ENCODE results near the gene GNAO1. TPM values are rescaled to one million over a fixed set of nuclear protein-coding genes. Genes with fewer than 3 reads are reported as not detected.
A peak's percentile ranks its signal among the peaks of the same experiment; 100 is the strongest.

GNAO1 gene
- total RNA-seq, 1 experiment from 2014 or later: not detected

- Histone ChIP-seq H3K4me1 (ENCODE audit: insufficient read depth, low read length) (peaks cover 33% of the 10 kb centered on the region), H3K4me2 (ENCODE audit: low read length) (no peak overlapping the region), H3K9me3 (ENCODE audit: low read length) (no peaks in the 10 kb centered on the region), H4K20me1 (ENCODE audit: low read length) (no peaks in the 10 kb centered on the region), H3K27ac (ENCODE audit: low read length) (no peak overlapping the region), H3K36me3 (ENCODE audit: low read depth, low read length) (no peaks in the 10 kb centered on the region; the same call in none of the 2 replicates), H3K9ac (ENCODE audit: low read length) (no peak overlapping the region), H3K27me3 (ENCODE audit: low read length) (no peaks in the 10 kb centered on the region), H3K79me2 (ENCODE audit: low read length) (peaks cover 4% of the 10 kb centered on the region; the same call in 1 of the 2 replicates), H3F3A (ENCODE audit: low read length, unreplicated experiment) (no peaks in the 10 kb centered on the region), H3K9me2 (replicated peaks; ENCODE audit: low read length) (no peaks in the 10 kb centered on the region), H2AFZ (ENCODE audit: low read length) (no peak overlapping the region), H3K4me3 (ENCODE audit: low read length) (no peak overlapping the region)
- intact Hi-C loops (cut with micrococcal nuclease): no loop called here
- BruUV-seq (replicated peaks): no TSS peak
- DNase-seq (no peak), ATAC-seq (no peak)
- CTCF ChIA-PET: no interaction called here
- POLR2A ChIA-PET (ENCODE audit: unreplicated experiment): no interaction called here
- TF ChIP-seq, protein P1, sequence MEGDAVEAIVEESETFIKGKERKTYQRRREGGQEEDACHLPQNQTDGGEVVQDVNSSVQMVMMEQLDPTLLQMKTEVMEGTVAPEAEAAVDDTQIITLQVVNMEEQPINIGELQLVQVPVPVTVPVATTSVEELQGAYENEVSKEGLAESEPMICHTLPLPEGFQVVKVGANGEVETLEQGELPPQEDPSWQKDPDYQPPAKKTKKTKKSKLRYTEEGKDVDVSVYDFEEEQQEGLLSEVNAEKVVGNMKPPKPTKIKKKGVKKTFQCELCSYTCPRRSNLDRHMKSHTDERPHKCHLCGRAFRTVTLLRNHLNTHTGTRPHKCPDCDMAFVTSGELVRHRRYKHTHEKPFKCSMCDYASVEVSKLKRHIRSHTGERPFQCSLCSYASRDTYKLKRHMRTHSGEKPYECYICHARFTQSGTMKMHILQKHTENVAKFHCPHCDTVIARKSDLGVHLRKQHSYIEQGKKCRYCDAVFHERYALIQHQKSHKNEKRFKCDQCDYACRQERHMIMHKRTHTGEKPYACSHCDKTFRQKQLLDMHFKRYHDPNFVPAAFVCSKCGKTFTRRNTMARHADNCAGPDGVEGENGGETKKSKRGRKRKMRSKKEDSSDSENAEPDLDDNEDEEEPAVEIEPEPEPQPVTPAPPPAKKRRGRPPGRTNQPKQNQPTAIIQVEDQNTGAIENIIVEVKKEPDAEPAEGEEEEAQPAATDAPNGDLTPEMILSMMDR (conservative IDR thresholded peaks at IDR 0.05; ENCODE audit: low read depth, low read length): no peak
- TF ChIP-seq EZH2 (IDR thresholded peaks at IDR 0.05; ENCODE audit: low read length, unreplicated experiment) (no peak), EZH2phosphoT487 (IDR thresholded peaks at IDR 0.05; ENCODE audit: borderline replicate concordance, low read length) (no peak)
Measured at GRCh38 chr16:56368545-56368944, 177.3 kb downstream of the GNAO1 start.

- intact Hi-C loops (cut with micrococcal nuclease): no loop called here
- ATAC-seq (no peak), DNase-seq (no peak)
- H3K27me3 ChIP-seq (ENCODE audit: low read length): no peaks in the 10 kb centered on the region
- no peak for TF ChIP-seq EZH2phosphoT487 (IDR thresholded peaks at IDR 0.05; ENCODE audit: borderline replicate concordance, low read length)
- TF ChIP-seq, protein P1 (conservative IDR thresholded peaks at IDR 0.05; ENCODE audit: low read depth, low read length): no peak
- no peak for TF ChIP-seq EZH2 (IDR thresholded peaks at IDR 0.05; ENCODE audit: low read length, unreplicated experiment)
- no peaks in the 10 kb centered on the region for H3K9me3 ChIP-seq (ENCODE audit: low read length)
- H2AFZ ChIP-seq (ENCODE audit: low read length): no peak overlapping the region
- H3K36me3 ChIP-seq (ENCODE audit: low read depth, low read length): no peaks in the 10 kb centered on the region; the same call in none of the 2 replicates
- no TSS peak for BruUV-seq (replicated peaks)
- H3K4me2 ChIP-seq (ENCODE audit: low read length): no peak overlapping the region
- no peaks in the 10 kb centered on the region for H3F3A ChIP-seq (ENCODE audit: low read length, unreplicated experiment)
- CTCF ChIA-PET: no interaction called here
- POLR2A ChIA-PET (ENCODE audit: unreplicated experiment): no interaction called here
- no peak overlapping the region for H3K27ac ChIP-seq (ENCODE audit: low read length)
- H3K9ac ChIP-seq (ENCODE audit: low read length): no peak overlapping the region
- no peaks in the 10 kb centered on the region for H4K20me1 ChIP-seq (ENCODE audit: low read length)
- H3K4me1 ChIP-seq (ENCODE audit: insufficient read depth, low read length): peaks cover 34% of the 10 kb centered on the region
- no peak overlapping the region for H3K4me3 ChIP-seq (ENCODE audit: low read length)
- peaks cover 4% of the 10 kb centered on the region; the same call in 1 of the 2 replicates for H3K79me2 ChIP-seq (ENCODE audit: low read length)
- H3K9me2 ChIP-seq (replicated peaks; ENCODE audit: low read length): no peaks in the 10 kb centered on the region
Measured at GRCh38 chr16:56369202-56369601, 177.9 kb downstream of the GNAO1 start.

- Histone ChIP-seq H3K9me3 (ENCODE audit: low read length) (no peaks in the 10 kb centered on the region), H3F3A (ENCODE audit: low read length, unreplicated experiment) (no peaks in the 10 kb centered on the region), H3K4me1 (ENCODE audit: insufficient read depth, low read length) (peaks cover 34% of the 10 kb centered on the region), H4K20me1 (ENCODE audit: low read length) (no peaks in the 10 kb centered on the region), H3K4me2 (ENCODE audit: low read length) (peak overlapping the region; percentile 18; the same call in 1 of the 2 replicates), H3K36me3 (ENCODE audit: low read depth, low read length) (no peaks in the 10 kb centered on the region; the same call in none of the 2 replicates), H3K9ac (ENCODE audit: low read length) (no peak overlapping the region), H3K4me3 (ENCODE audit: low read length) (no peak overlapping the region), H3K79me2 (ENCODE audit: low read length) (peaks cover 4% of the 10 kb centered on the region; the same call in 1 of the 2 replicates), H3K9me2 (replicated peaks; ENCODE audit: low read length) (no peaks in the 10 kb centered on the region), H3K27me3 (ENCODE audit: low read length) (no peaks in the 10 kb centered on the region), H2AFZ (ENCODE audit: low read length) (no peak overlapping the region), H3K27ac (ENCODE audit: low read length) (no peak overlapping the region)
- intact Hi-C loops (cut with micrococcal nuclease): no loop called here
- no peak for ATAC-seq
- TF ChIP-seq, protein P1 (conservative IDR thresholded peaks at IDR 0.05; ENCODE audit: low read depth, low read length): no peak
- TF ChIP-seq EZH2 (IDR thresholded peaks at IDR 0.05; ENCODE audit: low read length, unreplicated experiment) (no peak), EZH2phosphoT487 (IDR thresholded peaks at IDR 0.05; ENCODE audit: borderline replicate concordance, low read length) (no peak)
- POLR2A ChIA-PET (ENCODE audit: unreplicated experiment): no interaction called here
- BruUV-seq (replicated peaks): no TSS peak
- DNase-seq: no peak
- CTCF ChIA-PET: no interaction called here
Measured at GRCh38 chr16:56370185-56370874, 179.0 kb downstream of the GNAO1 start.

Measured in PC-3 (cell line).